Spleen (tissue), 11 donors: ENCODE results near the gene KSR2. TPM values are rescaled to one million over a fixed set of nuclear protein-coding genes. Genes with fewer than 3 reads are reported as not detected.
"Not testable (repeated sequence)": the region's sequence is repeated elsewhere in the genome, so short reads cannot be mapped to it uniquely, and the experiment has no call there.

Experiments
- DNase-seq: peaks from one replicate; pipeline ENCODE4 v3.0.0-alpha.2; 2020
- H3K27ac ChIP-seq, 8 donors: fragments of 200-600 bp; sonication (generic) in 7 of 8; 1 replicate in 4 of 8; 2 replicates in 4 of 8; pipeline versions ENCODE4 v1.5.0 to v1.8.0; 2016 to 2021; ENCODE audit warnings: inconsistent platforms in 4 of 8, mild to moderate bottlenecking in 4 of 8, moderate library complexity in 1 of 8
- H3K27me3 ChIP-seq, 7 donors: fragments of 200-600 bp; sonication (generic) in 6 of 7; replicated peaks in 1 of 7; 1 replicate in 4 of 7; 2 replicates in 3 of 7; pipeline versions ENCODE4 v1.5.0 to v1.8.0; 2016 to 2021; ENCODE audit warnings: inconsistent platforms in 3 of 7, mild to moderate bottlenecking in 1 of 7
- H3K36me3 ChIP-seq, 6 donors: fragments of 200-600 bp; sonication (generic) in 5 of 6; 1 replicate in 4 of 6; 2 replicates in 2 of 6; pipeline versions ENCODE4 v1.5.0 to v1.8.0; 2016 to 2021; ENCODE audit warnings: inconsistent platforms in 2 of 6
- H3K4me1 ChIP-seq, 6 donors: fragments of 200-600 bp; sonication (generic) in 5 of 6; 1 replicate in 3 of 6; 2 replicates in 3 of 6; pipeline versions ENCODE4 v1.5.0 to v1.8.0; 2016 to 2021; ENCODE audit warnings: inconsistent platforms in 3 of 6
- H3K4me3 ChIP-seq, 8 donors: fragments of 200-600 bp; sonication (generic) in 7 of 8; 1 replicate in 4 of 8; 2 replicates in 4 of 8; pipeline versions ENCODE4 v1.5.0 to v1.8.0; 2016 to 2021; ENCODE audit warnings: inconsistent platforms in 4 of 8, mild to moderate bottlenecking in 4 of 8, moderate library complexity in 2 of 8
- H3K9me3 ChIP-seq, 8 donors: fragments of 200-600 bp; sonication (generic) in 7 of 8; 1 replicate in 4 of 8; 2 replicates in 4 of 8; pipeline versions ENCODE4 v1.5.0 to v1.8.0; 2016 to 2021; ENCODE audit warnings: inconsistent platforms in 4 of 8
- CTCF ChIP-seq, 11 experiments: fragments of 200-600 bp in 7 of 11; fragments of 450-650 bp in 4 of 11; sonication (generic) in 4 of 11; IDR thresholded peaks in 8 of 11; conservative IDR thresholded peaks in 3 of 11; 1 replicate in 7 of 11; 2 replicates in 4 of 11; pipeline versions ENCODE4 v1.4.0 to v1.8.0; 2016 to 2021; ENCODE audit warnings: antibody characterized with exemption in 11 of 11, inconsistent platforms in 4 of 11, mild to moderate bottlenecking in 1 of 11
- POLR2A ChIP-seq, 3 donors: fragments of 450-650 bp; IDR thresholded peaks; one replicate each; pipeline ENCODE4 v1.5.1; 2017; ENCODE audit warnings: antibody characterized with exemption in 3 of 3, mild to moderate bottlenecking in 1 of 3
- POLR2AphosphoS5 ChIP-seq, 3 donors: sonication (generic); formaldehyde crosslinking; IDR thresholded peaks; one replicate each; pipeline ENCODE4 v1.5.1; 2017; ENCODE audit warnings: antibody characterized with exemption in 3 of 3
- WGBS, 5 donors: extraction: QIAGEN DNeasy Blood & Tissue Kit in 3 of 5; methylation state at CpG; one replicate each; pipeline versions ENCODE4 v1.1.5 to v1.1.7; 2013 to 2018; 5-methylcytosine and 5-hydroxymethylcytosine counted together
- intact Hi-C: fragments of 100-400 bp; cut with DNase I; formaldehyde crosslinking; loops from one replicate; pipeline ENCODE4 v1.15.0; 2023; ENCODE audit warnings: low total_unique reads
- polyA plus RNA-seq, 3 donors: library from polyadenylated mRNA; stranded (reverse); fragments of 200-250 nt; gene quantifications; one replicate each; pipeline ENCODE4 v1.2.1, GENCODE V29; 2013
- total RNA-seq, 7 donors: library from RNA; depleted of rRNA in 3 of 7; stranded (reverse); fragments of >200 nt in 3 of 7; fragmentation: NEBNext Ultra II Directional in 4 of 7; extraction: Animal tissue kit (Norgen Biotek cat#: 25700) in 4 of 7; gene quantifications; one replicate each; pipeline versions ENCODE4 v1.1.0 to v1.2.1, GENCODE V29; 2016 to 2021
- donor health status: healthy with polysubstance abuse.
- donor health status: DM: no; HTN: no; CAD: no; lungs with moderate emphysema.
- donor health status: DM: no; HTN: no; CAD: no.
- donor health status: Bipolar disorder and iron deficiency.
- donor health status: healthy.
- donor health status: DM: no; HTN: no; CAD: no.
- donor health status: DM: yes; HTN: yes; CAD: no.

The KSR2 gene
- total and polyA plus RNA-seq, 10 donors, result under 0.01 to 0.09 (median 0.02) TPM; not detected in 4

GRCh38 chr12:117807355-117807754, 161.4 kb downstream of the KSR2 start:
- intact Hi-C loops, result no loop called here
- H3K4me1 ChIP-seq, result no peaks in the 10 kb centered on the region
- H3K27me3 ChIP-seq, result peaks cover 0 to 60% (median 0%) of the 10 kb centered on the region in 7 donors
- no peak for DNase-seq
- no peaks in the 10 kb centered on the region for H3K36me3 ChIP-seq
- TF ChIP-seq POLR2AphosphoS5 (IDR thresholded peaks at IDR 0.05) (no peak), POLR2A (IDR thresholded peaks at IDR 0.05) (no peak), CTCF (IDR thresholded peaks at IDR 0.05 in 8 of 11, conservative IDR thresholded peaks at IDR 0.05 in 3 of 11) (no peak)
- H3K4me3 ChIP-seq, result no peak overlapping the region
- WGBS, 5 donors, result 86 to 98% (median 94%) methylated on average over 2 of the region's 2 CpGs
- no peaks in the 10 kb centered on the region for H3K9me3 ChIP-seq
- H3K27ac ChIP-seq, result no peak overlapping the region

GRCh38 chr12:117805865-117806264, 162.9 kb downstream of the KSR2 start:
- WGBS, 5 donors, result 62 to 88% (median 70%) methylated on average over 7 of the region's 7 CpGs
- Histone ChIP-seq H3K4me3 (no peak overlapping the region), H3K36me3 (no peaks in the 10 kb centered on the region), H3K9me3 (peaks cover 0 to 2% (median 0%) of the 10 kb centered on the region in 8 donors), H3K27me3 (peaks cover 0 to 54% (median 0%) of the 10 kb centered on the region in 7 donors), H3K4me1 (no peaks in the 10 kb centered on the region), H3K27ac (no peak overlapping the region)
- TF ChIP-seq POLR2A (IDR thresholded peaks at IDR 0.05) (no peak), CTCF (IDR thresholded peaks at IDR 0.05 in 8 of 11, conservative IDR thresholded peaks at IDR 0.05 in 3 of 11) (no peak), POLR2AphosphoS5 (IDR thresholded peaks at IDR 0.05) (no peak)
- intact Hi-C loops, result no loop called here
- DNase-seq, result no peak

- H3K4me1 ChIP-seq, result no peaks in the 10 kb centered on the region
- WGBS, 5 donors, result 48 to 61% (median 50%) methylated on average over 6 of the region's 6 CpGs
- intact Hi-C loops, result no loop called here
- H3K27ac ChIP-seq, result no peak overlapping the region
- H3K36me3 ChIP-seq, result no peaks in the 10 kb centered on the region
- peaks cover 0 to 4% (median 0%) of the 10 kb centered on the region in 8 donors for H3K9me3 ChIP-seq
- H3K4me3 ChIP-seq, result no peak overlapping the region
- no peak for DNase-seq
- TF ChIP-seq POLR2A (IDR thresholded peaks at IDR 0.05) (no peak), POLR2AphosphoS5 (IDR thresholded peaks at IDR 0.05) (no peak), CTCF (IDR thresholded peaks at IDR 0.05 in 8 of 11, conservative IDR thresholded peaks at IDR 0.05 in 3 of 11) (no peak)
- peaks cover 0 to 34% (median 0%) of the 10 kb centered on the region in 7 donors for H3K27me3 ChIP-seq
These were observed 165.8 kb downstream of the KSR2 start for GRCh38 chr12:117803001-117803400.

- H3K27ac ChIP-seq, intact Hi-C loops, DNase-seq, H3K4me3 ChIP-seq, H3K36me3 ChIP-seq, H3K9me3 ChIP-seq, H3K4me1 ChIP-seq: not testable (repeated sequence)
- peaks cover 0 to 21% (median 0%) of the 10 kb centered on the region in 7 donors for H3K27me3 ChIP-seq
- WGBS, 5 donors, result 83 to 93% (median 90%) methylated on average over 6 of the region's 6 CpGs
These were observed 168.1 kb downstream of the KSR2 start for GRCh38 chr12:117800711-117801110.

- Histone ChIP-seq H3K9me3 (peaks cover 0 to 4% (median 0%) of the 10 kb centered on the region in 8 donors), H3K4me3 (no peak overlapping the region), H3K27ac (no peak overlapping the region), H3K4me1 (no peaks in the 10 kb centered on the region), H3K27me3 (peaks cover 0 to 8% (median 0%) of the 10 kb centered on the region in 7 donors), H3K36me3 (no peaks in the 10 kb centered on the region)
- TF ChIP-seq POLR2A (IDR thresholded peaks at IDR 0.05), result no peak
- TF ChIP-seq POLR2AphosphoS5 (IDR thresholded peaks at IDR 0.05), result no peak
- no peak for TF ChIP-seq CTCF (IDR thresholded peaks at IDR 0.05 in 8 of 11, conservative IDR thresholded peaks at IDR 0.05 in 3 of 11)
- intact Hi-C loops, result no loop called here
- 87 to 96% (median 92%) methylated on average over 3 of the region's 3 CpGs for WGBS, 5 donors
- DNase-seq, result no peak
These were observed 171.6 kb downstream of the KSR2 start for GRCh38 chr12:117797202-117797601.
